ENCODE data around the gene CCDC86.

Gene CCDC86

GRCh38 chr11:60871378-60872061 is 29.6 kb downstream of the CCDC86 start:
- H3K27me3 ChIP-seq (ENCODE audit: control insufficient read depth in 1 of 2, insufficient read depth in 2 of 2, low read length in 2 of 2) = peaks cover 3 to 12% of the 10 kb centered on the region in 2 donors
- no peaks in the 10 kb centered on the region for H3K9me3 ChIP-seq (ENCODE audit: control insufficient read depth in 2 of 2, low read length in 2 of 2)
- H3K4me3 ChIP-seq (ENCODE audit: low read length in 2 of 2) = no peak overlapping the region
- no peak overlapping the region for H3K27ac ChIP-seq (ENCODE audit: low read length)
- peaks cover 5% of the 10 kb centered on the region for H3K4me1 ChIP-seq (ENCODE audit: control insufficient read depth, insufficient read depth, low read length)
- H3K36me3 ChIP-seq (ENCODE audit: control insufficient read depth in 2 of 2, insufficient read depth in 2 of 2, low read length in 2 of 2) = no peaks in the 10 kb centered on the region
- no peak overlapping the region for H3K9ac ChIP-seq (ENCODE audit: low read length in 2 of 2)

- Histone ChIP-seq H3K4me3 (ENCODE audit: low read length in 2 of 2) (no peak overlapping the region), H3K9me3 (ENCODE audit: control insufficient read depth in 2 of 2, low read length in 2 of 2) (no peaks in the 10 kb centered on the region), H3K27ac (ENCODE audit: low read length) (no peak overlapping the region), H3K9ac (ENCODE audit: low read length in 2 of 2) (no peak overlapping the region), H3K4me1 (ENCODE audit: control insufficient read depth, insufficient read depth, low read length) (peaks cover 5% of the 10 kb centered on the region), H3K27me3 (ENCODE audit: control insufficient read depth in 1 of 2, insufficient read depth in 2 of 2, low read length in 2 of 2) (peaks cover 3 to 12% of the 10 kb centered on the region in 2 donors), H3K36me3 (ENCODE audit: control insufficient read depth in 2 of 2, insufficient read depth in 2 of 2, low read length in 2 of 2) (no peaks in the 10 kb centered on the region)
Observed at GRCh38 chr11:60872124-60872960, 30.4 kb downstream of the CCDC86 start.

- Histone ChIP-seq H3K4me1 (ENCODE audit: control insufficient read depth, insufficient read depth, low read length) (peaks cover 5% of the 10 kb centered on the region), H3K9ac (ENCODE audit: low read length in 2 of 2) (no peak overlapping the region), H3K27ac (ENCODE audit: low read length) (no peak overlapping the region), H3K9me3 (ENCODE audit: control insufficient read depth in 2 of 2, low read length in 2 of 2) (no peaks in the 10 kb centered on the region), H3K36me3 (ENCODE audit: control insufficient read depth in 2 of 2, insufficient read depth in 2 of 2, low read length in 2 of 2) (no peaks in the 10 kb centered on the region), H3K27me3 (ENCODE audit: control insufficient read depth in 1 of 2, insufficient read depth in 2 of 2, low read length in 2 of 2) (peaks cover 3 to 12% of the 10 kb centered on the region in 2 donors), H3K4me3 (ENCODE audit: low read length in 2 of 2) (no peak overlapping the region)
Observed at GRCh38 chr11:60872961-60873524, 31.1 kb downstream of the CCDC86 start.

- H3K9ac ChIP-seq (ENCODE audit: low read length in 2 of 2) = no peak overlapping the region
- H3K4me3 ChIP-seq (ENCODE audit: low read length in 2 of 2) = no peak overlapping the region
- no peak overlapping the region for H3K27ac ChIP-seq (ENCODE audit: low read length)
- no peaks in the 10 kb centered on the region for H3K9me3 ChIP-seq (ENCODE audit: control insufficient read depth in 2 of 2, low read length in 2 of 2)
- peaks cover 3 to 12% of the 10 kb centered on the region in 2 donors for H3K27me3 ChIP-seq (ENCODE audit: control insufficient read depth in 1 of 2, insufficient read depth in 2 of 2, low read length in 2 of 2)
- H3K36me3 ChIP-seq (ENCODE audit: control insufficient read depth in 2 of 2, insufficient read depth in 2 of 2, low read length in 2 of 2) = no peaks in the 10 kb centered on the region
- peaks cover 5% of the 10 kb centered on the region for H3K4me1 ChIP-seq (ENCODE audit: control insufficient read depth, insufficient read depth, low read length)
Observed at GRCh38 chr11:60873533-60873932, 31.6 kb downstream of the CCDC86 start.

GRCh38 chr11:60874421-60875365 is 32.8 kb downstream of the CCDC86 start:
- Histone ChIP-seq H3K9me3 (ENCODE audit: control insufficient read depth in 2 of 2, low read length in 2 of 2) (no peaks in the 10 kb centered on the region), H3K4me1 (ENCODE audit: control insufficient read depth, insufficient read depth, low read length) (peaks cover 10% of the 10 kb centered on the region), H3K36me3 (ENCODE audit: control insufficient read depth in 2 of 2, insufficient read depth in 2 of 2, low read length in 2 of 2) (peaks cover under 1% of the 10 kb centered on the region in 2 donors), H3K27ac (ENCODE audit: low read length) (no peak overlapping the region), H3K27me3 (ENCODE audit: control insufficient read depth in 1 of 2, insufficient read depth in 2 of 2, low read length in 2 of 2) (peaks cover 0 to 3% of the 10 kb centered on the region in 2 donors), H3K4me3 (ENCODE audit: low read length in 2 of 2) (no peak overlapping the region), H3K9ac (ENCODE audit: low read length in 2 of 2) (no peak overlapping the region)

GRCh38 chr11:60875366-60876167 is 33.7 kb downstream of the CCDC86 start:
- Histone ChIP-seq H3K27ac (ENCODE audit: low read length) (no peak overlapping the region), H3K27me3 (ENCODE audit: control insufficient read depth in 1 of 2, insufficient read depth in 2 of 2, low read length in 2 of 2) (no peaks in the 10 kb centered on the region), H3K4me1 (ENCODE audit: control insufficient read depth, insufficient read depth, low read length) (peaks cover 15% of the 10 kb centered on the region), H3K9me3 (ENCODE audit: control insufficient read depth in 2 of 2, low read length in 2 of 2) (no peaks in the 10 kb centered on the region), H3K4me3 (ENCODE audit: low read length in 2 of 2) (no peak overlapping the region), H3K36me3 (ENCODE audit: control insufficient read depth in 2 of 2, insufficient read depth in 2 of 2, low read length in 2 of 2) (peaks cover 5 to 6% of the 10 kb centered on the region in 2 donors), H3K9ac (ENCODE audit: low read length in 2 of 2) (no peak overlapping the region)

- H3K27me3 ChIP-seq (ENCODE audit: control insufficient read depth in 1 of 2, insufficient read depth in 2 of 2, low read length in 2 of 2) = no peaks in the 10 kb centered on the region
- no peaks in the 10 kb centered on the region for H3K9me3 ChIP-seq (ENCODE audit: control insufficient read depth in 2 of 2, low read length in 2 of 2)
- H3K4me1 ChIP-seq (ENCODE audit: control insufficient read depth, insufficient read depth, low read length) = peaks cover 17% of the 10 kb centered on the region
- peaks cover 6 to 10% of the 10 kb centered on the region in 2 donors for H3K36me3 ChIP-seq (ENCODE audit: control insufficient read depth in 2 of 2, insufficient read depth in 2 of 2, low read length in 2 of 2)
- no peak overlapping the region for H3K9ac ChIP-seq (ENCODE audit: low read length in 2 of 2)
- no peak overlapping the region for H3K27ac ChIP-seq (ENCODE audit: low read length)
- H3K4me3 ChIP-seq (ENCODE audit: low read length in 2 of 2) = no peak overlapping the region
Observed at GRCh38 chr11:60876168-60876485, 34.2 kb downstream of the CCDC86 start.

GRCh38 chr11:60878245-60879101 is 36.6 kb downstream of the CCDC86 start:
- no peak overlapping the region for H3K9ac ChIP-seq (ENCODE audit: low read length in 2 of 2)
- H3K27ac ChIP-seq (ENCODE audit: low read length) = peak overlapping the region; percentile 37

GRCh38 chr11:60879104-60879503 is 37.2 kb downstream of the CCDC86 start:
- peaks cover 12% of the 10 kb centered on the region for H3K4me1 ChIP-seq (ENCODE audit: control insufficient read depth, insufficient read depth, low read length)
- H3K9me3 ChIP-seq (ENCODE audit: control insufficient read depth in 2 of 2, low read length in 2 of 2) = no peaks in the 10 kb centered on the region
- H3K27ac ChIP-seq (ENCODE audit: low read length) = no peak overlapping the region
- H3K9ac ChIP-seq (ENCODE audit: low read length in 2 of 2) = no peak overlapping the region
- no peak overlapping the region for H3K4me3 ChIP-seq (ENCODE audit: low read length in 2 of 2)
- peaks cover 6 to 10% of the 10 kb centered on the region in 2 donors for H3K36me3 ChIP-seq (ENCODE audit: control insufficient read depth in 2 of 2, insufficient read depth in 2 of 2, low read length in 2 of 2)
- no peaks in the 10 kb centered on the region for H3K27me3 ChIP-seq (ENCODE audit: control insufficient read depth in 1 of 2, insufficient read depth in 2 of 2, low read length in 2 of 2)

More at GRCh38 chr11:60878245-60879101, 36.6 kb downstream of the CCDC86 start:
- H3K4me1 ChIP-seq (ENCODE audit: control insufficient read depth, insufficient read depth, low read length) = peaks cover 12% of the 10 kb centered on the region
- H3K27me3 ChIP-seq (ENCODE audit: control insufficient read depth in 1 of 2, insufficient read depth in 2 of 2, low read length in 2 of 2) = no peaks in the 10 kb centered on the region
- H3K36me3 ChIP-seq (ENCODE audit: control insufficient read depth in 2 of 2, insufficient read depth in 2 of 2, low read length in 2 of 2) = peaks cover 6 to 10% of the 10 kb centered on the region in 2 donors
- no peak overlapping the region for H3K4me3 ChIP-seq (ENCODE audit: low read length in 2 of 2)
- H3K9me3 ChIP-seq (ENCODE audit: control insufficient read depth in 2 of 2, low read length in 2 of 2) = no peaks in the 10 kb centered on the region

Data from stomach smooth muscle (tissue), 2 donors.